A549 treated with AZD9567 at 1 μM for 4 hours (cell line): ENCODE measurements around the gene SLITRK1. TPM values are rescaled to one million over a fixed set of nuclear protein-coding genes. Genes with fewer than 3 reads are reported as not detected.

Experiments used
- total RNA-seq: library from RNA; stranded (reverse); fragments of 200-300 nt; extraction: Qiagen RNA extraction; gene quantifications from 5 replicates; pipeline ENCODE4 v1.2.3, GENCODE V29; 2022; ENCODE audit not compliant: insufficient read depth

The SLITRK1 gene, protein sequence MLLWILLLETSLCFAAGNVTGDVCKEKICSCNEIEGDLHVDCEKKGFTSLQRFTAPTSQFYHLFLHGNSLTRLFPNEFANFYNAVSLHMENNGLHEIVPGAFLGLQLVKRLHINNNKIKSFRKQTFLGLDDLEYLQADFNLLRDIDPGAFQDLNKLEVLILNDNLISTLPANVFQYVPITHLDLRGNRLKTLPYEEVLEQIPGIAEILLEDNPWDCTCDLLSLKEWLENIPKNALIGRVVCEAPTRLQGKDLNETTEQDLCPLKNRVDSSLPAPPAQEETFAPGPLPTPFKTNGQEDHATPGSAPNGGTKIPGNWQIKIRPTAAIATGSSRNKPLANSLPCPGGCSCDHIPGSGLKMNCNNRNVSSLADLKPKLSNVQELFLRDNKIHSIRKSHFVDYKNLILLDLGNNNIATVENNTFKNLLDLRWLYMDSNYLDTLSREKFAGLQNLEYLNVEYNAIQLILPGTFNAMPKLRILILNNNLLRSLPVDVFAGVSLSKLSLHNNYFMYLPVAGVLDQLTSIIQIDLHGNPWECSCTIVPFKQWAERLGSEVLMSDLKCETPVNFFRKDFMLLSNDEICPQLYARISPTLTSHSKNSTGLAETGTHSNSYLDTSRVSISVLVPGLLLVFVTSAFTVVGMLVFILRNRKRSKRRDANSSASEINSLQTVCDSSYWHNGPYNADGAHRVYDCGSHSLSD
- not detected in 5 replicates for total RNA-seq

GRCh38 chr13:83881917-83882605 lies at the start of gene SLITRK1:
Gene SLITRK1 (minus strand): TSS chr13:83882474. CDS start chr13:83881507, 967 bp downstream.

